Chondrocyte (in vitro differentiated cells): Measurements from ENCODE around the gene CDH16. TPM values are rescaled to one million over a fixed set of nuclear protein-coding genes. Genes with fewer than 3 reads are reported as not detected.
"Not testable (repeated sequence)": the region's sequence is repeated elsewhere in the genome, so short reads cannot be mapped to it uniquely, and the experiment has no call there.

Source experiments
- DNase-seq: peaks from one replicate; pipeline ENCODE4 v3.0.0; 2021; ENCODE audit warnings: mixed read lengths, low spot score
- H3K27ac Mint-ChIP-seq: one replicate; pipeline ENCODE4 v1.8.0; 2021; ENCODE audit warnings: mild to moderate bottlenecking, moderate library complexity, mixed read lengths; ENCODE audit not compliant: unreplicated experiment
- H3K27me3 Mint-ChIP-seq: 2 replicates; pipeline ENCODE4 v1.8.0; 2021; ENCODE audit warnings: low read depth, mixed read lengths
- H3K36me3 Mint-ChIP-seq: 2 replicates; pipeline ENCODE4 v1.8.0; 2021; ENCODE audit warnings: low read depth, mixed read lengths
- H3K4me1 Mint-ChIP-seq: 2 replicates; pipeline ENCODE4 v1.8.0; 2021; ENCODE audit warnings: low read depth, mild to moderate bottlenecking, mixed read lengths
- H3K4me3 Mint-ChIP-seq: one replicate; pipeline ENCODE4 v1.8.0; 2021; ENCODE audit warnings: mild to moderate bottlenecking, moderate library complexity, mixed read lengths; ENCODE audit not compliant: unreplicated experiment
- H3K9me3 Mint-ChIP-seq: 2 replicates; pipeline ENCODE4 v1.8.0; 2021; ENCODE audit warnings: low read depth, mixed read lengths
- total RNA-seq: library from RNA; stranded (reverse); gene quantifications from 3 replicates; pipeline ENCODE4 v1.2.1, GENCODE V29; 2021
- TF ChIP-seq, protein P1 (sequence below): fragments of 200-600 bp; sonication (generic); IDR thresholded peaks from 2 replicates; pipeline ENCODE4 v1.5.0; 2021; ENCODE audit warnings: antibody characterized with exemption, mild to moderate bottlenecking, moderate library complexity

CDH16 gene
- total RNA-seq, 1 donor from 2014 or later, result not detected

DNA sequence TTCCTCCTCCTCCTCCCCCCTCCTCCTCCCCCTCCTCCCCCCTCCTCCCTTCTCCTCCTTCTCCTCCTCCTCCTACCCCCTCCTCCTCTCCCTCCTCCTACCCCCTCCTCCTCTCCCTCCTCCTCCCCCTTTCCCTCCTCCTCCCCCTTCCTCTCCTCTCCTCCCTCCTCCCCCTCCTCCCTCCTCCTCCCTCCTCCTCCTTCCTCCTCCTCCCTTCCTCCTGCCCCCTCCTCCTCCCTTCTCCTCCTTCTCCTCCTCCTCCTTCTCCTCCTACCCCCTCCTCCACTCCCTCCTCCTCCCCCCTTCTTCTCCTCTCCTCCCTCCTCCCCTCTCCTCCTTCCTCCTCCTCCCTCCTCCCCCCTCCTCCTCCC is 45.0 kb downstream of the CDH16 start:
- Mint-ChIP-seq H3K4me1 (peaks cover 37% of the 10 kb centered on the region), H3K27ac (peak overlapping the region; percentile 92), H3K4me3 (no peak overlapping the region), H3K36me3 (no peaks in the 10 kb centered on the region), H3K9me3 (no peaks in the 10 kb centered on the region), H3K27me3 (no peaks in the 10 kb centered on the region)
- no peak for DNase-seq
- TF ChIP-seq, protein P1, sequence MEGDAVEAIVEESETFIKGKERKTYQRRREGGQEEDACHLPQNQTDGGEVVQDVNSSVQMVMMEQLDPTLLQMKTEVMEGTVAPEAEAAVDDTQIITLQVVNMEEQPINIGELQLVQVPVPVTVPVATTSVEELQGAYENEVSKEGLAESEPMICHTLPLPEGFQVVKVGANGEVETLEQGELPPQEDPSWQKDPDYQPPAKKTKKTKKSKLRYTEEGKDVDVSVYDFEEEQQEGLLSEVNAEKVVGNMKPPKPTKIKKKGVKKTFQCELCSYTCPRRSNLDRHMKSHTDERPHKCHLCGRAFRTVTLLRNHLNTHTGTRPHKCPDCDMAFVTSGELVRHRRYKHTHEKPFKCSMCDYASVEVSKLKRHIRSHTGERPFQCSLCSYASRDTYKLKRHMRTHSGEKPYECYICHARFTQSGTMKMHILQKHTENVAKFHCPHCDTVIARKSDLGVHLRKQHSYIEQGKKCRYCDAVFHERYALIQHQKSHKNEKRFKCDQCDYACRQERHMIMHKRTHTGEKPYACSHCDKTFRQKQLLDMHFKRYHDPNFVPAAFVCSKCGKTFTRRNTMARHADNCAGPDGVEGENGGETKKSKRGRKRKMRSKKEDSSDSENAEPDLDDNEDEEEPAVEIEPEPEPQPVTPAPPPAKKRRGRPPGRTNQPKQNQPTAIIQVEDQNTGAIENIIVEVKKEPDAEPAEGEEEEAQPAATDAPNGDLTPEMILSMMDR, result no peak

- Mint-ChIP-seq H3K36me3 (no peaks in the 10 kb centered on the region), H3K4me3 (peak overlapping the region; percentile 70), H3K27me3 (no peaks in the 10 kb centered on the region), H3K9me3 (no peaks in the 10 kb centered on the region), H3K27ac (peak overlapping the region; percentile 92), H3K4me1 (peaks cover 31% of the 10 kb centered on the region)
- TF ChIP-seq, protein P1, result peak; percentile 98
- no peak for DNase-seq
These were observed 45.6 kb downstream of the CDH16 start for GRCh38 chr16:66872943-66873684.

GRCh38 chr16:66872559-66872942 is 46.1 kb downstream of the CDH16 start:
- no peaks in the 10 kb centered on the region for H3K27me3 Mint-ChIP-seq
- peak overlapping the region; percentile 92 for H3K27ac Mint-ChIP-seq
- TF ChIP-seq, protein P1, result no peak
- no peaks in the 10 kb centered on the region for H3K36me3 Mint-ChIP-seq
- no peak for DNase-seq
- H3K9me3 Mint-ChIP-seq, result no peaks in the 10 kb centered on the region
- peak overlapping the region; percentile 70 for H3K4me3 Mint-ChIP-seq
- H3K4me1 Mint-ChIP-seq, result peaks cover 27% of the 10 kb centered on the region

DNA sequence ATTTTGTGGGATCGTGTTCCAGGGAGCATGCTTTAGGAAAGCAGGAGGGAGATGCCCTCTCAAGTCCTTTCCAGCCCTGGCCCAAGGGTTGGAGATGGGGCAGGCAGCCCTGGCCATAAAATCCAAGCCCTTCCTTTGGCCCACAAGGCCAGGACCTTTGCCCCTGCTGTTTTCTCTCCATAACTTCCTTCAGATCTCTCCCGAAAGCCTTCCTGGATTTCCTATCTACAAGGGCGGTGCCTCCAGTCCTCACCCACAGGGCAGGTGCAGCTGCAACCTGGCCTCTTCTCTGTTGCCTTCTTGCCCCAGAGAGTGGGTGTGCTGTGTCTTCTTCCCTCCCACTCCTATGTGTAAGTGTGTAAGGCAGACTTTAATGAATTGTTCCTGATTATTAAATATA is 46.8 kb downstream of the CDH16 start:
- Mint-ChIP-seq H3K27ac (no peak overlapping the region), H3K4me1 (peaks cover 27% of the 10 kb centered on the region), H3K9me3 (no peaks in the 10 kb centered on the region), H3K36me3 (no peaks in the 10 kb centered on the region), H3K27me3 (no peaks in the 10 kb centered on the region), H3K4me3 (no peak overlapping the region)
- TF ChIP-seq, protein P1, result no peak
- DNase-seq, result no peak

GRCh38 chr16:66871363-66871762 is 47.3 kb downstream of the CDH16 start:
- H3K9me3 Mint-ChIP-seq, H3K36me3 Mint-ChIP-seq, H3K4me3 Mint-ChIP-seq, H3K27me3 Mint-ChIP-seq, H3K27ac Mint-ChIP-seq, DNase-seq: not testable (repeated sequence)
- H3K4me1 Mint-ChIP-seq, result peaks cover 27% of the 10 kb centered on the region

- Mint-ChIP-seq H3K27ac (no peak overlapping the region), H3K4me3 (no peak overlapping the region)
- TF ChIP-seq, protein P1, result no peak
These were observed 49.3 kb downstream of the CDH16 start for GRCh38 chr16:66869424-66869823.

More at GRCh38 chr16:66869424-66869823, 49.3 kb downstream of the CDH16 start:
- Mint-ChIP-seq H3K4me1 (peaks cover 15% of the 10 kb centered on the region), H3K27me3 (no peaks in the 10 kb centered on the region), H3K9me3 (no peaks in the 10 kb centered on the region), H3K36me3 (no peaks in the 10 kb centered on the region)
- DNase-seq, result no peak
